Measurements from ENCODE around the gene MVD.

- TF ChIP-seq REST (IDR thresholded peaks at IDR 0.05; ENCODE audit: insufficient read depth in 1 of 2, low read depth in 2 of 2, low read length in 2 of 2) (no peak), POLR2AphosphoS5 (IDR thresholded peaks at IDR 0.05; ENCODE audit: low read depth, low read length) (no peak), TAF1 (IDR thresholded peaks at IDR 0.05; ENCODE audit: borderline replicate concordance, insufficient read depth, low read length) (no peak), SIN3A (IDR thresholded peaks at IDR 0.05; ENCODE audit: borderline replicate concordance, insufficient read depth, low read length) (no peak), FOXP2 (optimal IDR thresholded peaks at IDR 0.05; ENCODE audit: borderline replicate concordance, extremely low read depth, extremely low read length, insufficient read depth) (no peak)
Observed at GRCh38 chr16:88680554-88681083, 17.7 kb upstream of the MVD start.
